OCI-M1 (cell line): ENCODE data around the gene POLR3K.

Experiments used
- DNase-seq: peaks from one replicate; lab custom pipeline; 2025; lab: John Stamatoyannopoulos, UW

The POLR3K gene

DNA sequence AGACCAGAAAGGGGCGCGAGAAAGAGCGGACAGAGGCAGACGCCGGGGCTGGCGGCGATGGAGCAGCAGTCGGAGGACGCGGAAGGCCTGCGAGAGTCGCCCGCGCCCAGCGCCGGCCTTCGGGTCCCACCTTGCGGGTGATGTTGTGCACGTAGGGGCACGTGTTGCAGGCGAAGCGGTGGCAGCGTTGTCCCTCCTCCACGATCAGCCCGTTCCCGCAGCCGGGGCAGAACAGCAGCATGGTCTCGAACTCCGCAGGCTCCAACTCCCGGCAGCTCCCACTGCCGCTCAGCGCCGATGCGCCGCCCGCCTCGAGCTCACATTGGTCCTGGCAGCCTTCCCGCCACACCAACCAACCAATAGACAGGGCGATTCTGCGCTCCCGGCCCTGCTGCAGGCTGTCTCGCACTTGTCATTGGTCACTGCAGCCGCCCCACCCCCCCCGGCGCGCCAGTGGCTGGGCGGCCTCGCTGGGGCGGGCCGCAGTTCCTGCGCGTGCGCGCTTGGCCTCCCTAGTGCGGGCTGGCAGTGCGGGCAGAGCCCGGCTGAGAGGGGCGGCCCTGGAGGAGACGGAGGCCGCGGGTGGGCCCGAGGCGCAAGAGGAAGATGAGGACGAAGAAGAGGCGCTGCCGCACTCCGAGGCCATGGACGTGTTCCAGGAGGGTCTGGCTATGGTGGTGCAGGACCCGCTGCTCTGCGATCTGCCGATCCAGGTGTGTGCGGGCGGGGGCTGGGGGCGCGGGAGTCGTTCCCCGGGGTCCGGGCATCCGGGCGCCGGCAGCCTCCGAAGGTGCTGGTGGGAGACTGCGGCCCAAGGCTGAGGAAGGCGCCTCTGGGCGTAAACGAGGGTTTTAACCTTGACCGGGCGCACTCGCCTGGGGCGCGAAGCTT lies at the start of gene POLR3K, which contains the start of gene SNRNP25:
Gene POLR3K, minus strand, starts transcription at position 263 of the 891 bp plus-strand sequence. Its CDS starts 22 bp downstream, at position 241.
Gene SNRNP25, plus strand, starts transcription at position 483 of the 891 bp plus-strand sequence. Its CDS starts 189 bp downstream, at position 672.
- peak; percentile 99 for DNase-seq

- DNase-seq: no peak
Measured at GRCh38 chr16:102060-102855, 48.9 kb upstream of the POLR3K start.

GRCh38 chr16:101586-101985 lies 48.2 kb upstream of the POLR3K start:
- no peak for DNase-seq

GRCh38 chr16:100989-101388 lies 47.6 kb upstream of the POLR3K start:
- DNase-seq: no peak

DNA sequence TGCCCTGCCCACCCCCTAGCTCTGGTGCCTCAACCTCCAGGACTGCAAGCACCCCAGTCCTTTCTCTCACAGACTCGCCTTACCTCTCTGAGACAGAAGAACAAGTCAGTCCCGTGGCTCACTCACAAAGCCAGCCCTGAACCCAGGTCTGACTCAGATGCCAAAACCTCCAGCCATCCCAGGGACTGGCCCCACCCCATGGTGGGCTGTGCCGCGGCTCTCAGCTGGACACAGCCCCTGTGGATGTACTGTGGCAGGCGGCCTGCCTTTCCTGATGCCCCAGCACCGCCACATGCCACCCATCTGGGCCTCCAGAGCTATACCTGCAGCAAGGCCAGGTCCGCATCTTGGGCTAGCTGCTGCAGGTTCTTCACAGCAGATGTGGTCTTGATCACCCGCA lies 44.4 kb upstream of the POLR3K start:
- DNase-seq: no peak

- peak; percentile 96 for DNase-seq
Measured at GRCh38 chr16:96935-97381, 43.5 kb upstream of the POLR3K start.

GRCh38 chr16:94918-95265 lies 41.5 kb upstream of the POLR3K start:
- DNase-seq: no peak

GRCh38 chr16:92431-93339 lies 39.3 kb upstream of the POLR3K start:
- DNase-seq: no peak

GRCh38 chr16:91484-91883 lies 38.1 kb upstream of the POLR3K start:
- no peak for DNase-seq

DNA sequence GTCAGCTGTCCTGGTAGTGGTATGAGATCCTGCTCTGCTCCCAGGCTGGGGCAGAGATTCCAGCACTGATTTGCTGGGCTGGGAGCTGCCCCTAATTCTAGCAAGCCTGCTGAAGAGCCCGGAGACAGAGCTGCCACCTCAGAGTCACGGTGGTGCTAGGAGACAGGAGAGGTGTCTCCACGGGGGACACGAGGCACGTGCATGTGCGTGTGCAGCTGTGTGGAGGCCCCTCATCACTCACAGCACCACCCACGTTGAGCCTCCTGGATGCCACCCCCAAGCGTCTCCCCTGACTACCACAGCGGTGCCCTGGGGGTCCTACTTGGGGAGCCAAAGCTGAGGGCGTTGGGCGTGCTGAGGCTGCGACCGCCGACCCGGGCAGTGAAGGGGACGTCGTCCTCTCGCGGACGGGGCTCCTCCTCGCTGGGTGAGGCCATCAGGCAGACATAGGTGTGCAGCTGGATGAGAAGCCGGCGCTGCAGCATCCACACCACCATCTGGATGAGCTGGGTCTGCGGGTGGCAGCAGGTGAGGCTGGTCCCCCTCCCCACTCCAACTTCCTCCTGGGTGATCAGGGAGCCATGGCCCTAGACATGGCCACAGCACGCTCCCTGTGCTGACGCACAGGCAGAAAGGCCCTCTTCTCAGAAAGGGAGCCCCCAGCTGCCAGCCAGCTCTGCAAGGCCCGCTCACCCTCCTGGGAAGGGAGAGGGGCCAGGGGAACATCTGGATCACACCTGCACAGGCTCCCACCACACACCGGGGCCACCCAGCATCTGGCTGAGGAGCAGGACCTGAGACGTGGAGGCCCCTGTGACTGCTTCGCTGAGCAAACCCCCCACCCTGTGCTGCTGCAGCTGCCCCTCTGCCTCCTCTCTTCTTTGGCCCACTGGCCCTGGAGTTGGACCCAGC lies 36.2 kb upstream of the POLR3K start:
- DNase-seq: no peak

GRCh38 chr16:88613-89012 lies 35.2 kb upstream of the POLR3K start:
- DNase-seq: no peak

DNA sequence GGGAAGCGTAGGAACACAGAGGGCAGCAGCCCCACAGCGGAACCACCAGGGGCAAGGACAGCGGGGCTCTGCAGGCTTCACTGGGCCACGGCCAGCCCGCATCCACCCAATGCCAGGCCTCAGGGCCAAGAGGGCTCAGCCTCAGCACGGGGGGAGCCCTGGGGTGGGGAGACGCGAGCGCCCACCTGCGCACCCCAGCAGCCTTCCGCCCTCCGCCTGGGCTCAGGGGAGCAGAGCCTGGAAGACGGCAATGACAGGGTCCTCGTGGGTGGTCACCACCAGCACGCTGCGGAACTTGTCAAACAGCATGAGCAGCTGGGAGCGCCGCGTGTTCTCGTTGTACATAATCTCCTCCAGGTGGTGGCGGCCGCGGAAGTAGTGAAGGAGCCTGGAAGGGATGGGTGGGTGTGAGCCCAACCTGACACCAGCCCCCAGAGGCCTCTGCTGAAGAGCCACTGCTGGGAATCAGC lies 33.1 kb upstream of the POLR3K start:
- no peak for DNase-seq

- DNase-seq: no peak
Measured at GRCh38 chr16:85865-86264, 32.5 kb upstream of the POLR3K start.

- DNase-seq: no peak
Measured at GRCh38 chr16:85407-85782, 32.0 kb upstream of the POLR3K start.

- no peak for DNase-seq
Measured at GRCh38 chr16:84718-85406, 31.5 kb upstream of the POLR3K start.

DNA sequence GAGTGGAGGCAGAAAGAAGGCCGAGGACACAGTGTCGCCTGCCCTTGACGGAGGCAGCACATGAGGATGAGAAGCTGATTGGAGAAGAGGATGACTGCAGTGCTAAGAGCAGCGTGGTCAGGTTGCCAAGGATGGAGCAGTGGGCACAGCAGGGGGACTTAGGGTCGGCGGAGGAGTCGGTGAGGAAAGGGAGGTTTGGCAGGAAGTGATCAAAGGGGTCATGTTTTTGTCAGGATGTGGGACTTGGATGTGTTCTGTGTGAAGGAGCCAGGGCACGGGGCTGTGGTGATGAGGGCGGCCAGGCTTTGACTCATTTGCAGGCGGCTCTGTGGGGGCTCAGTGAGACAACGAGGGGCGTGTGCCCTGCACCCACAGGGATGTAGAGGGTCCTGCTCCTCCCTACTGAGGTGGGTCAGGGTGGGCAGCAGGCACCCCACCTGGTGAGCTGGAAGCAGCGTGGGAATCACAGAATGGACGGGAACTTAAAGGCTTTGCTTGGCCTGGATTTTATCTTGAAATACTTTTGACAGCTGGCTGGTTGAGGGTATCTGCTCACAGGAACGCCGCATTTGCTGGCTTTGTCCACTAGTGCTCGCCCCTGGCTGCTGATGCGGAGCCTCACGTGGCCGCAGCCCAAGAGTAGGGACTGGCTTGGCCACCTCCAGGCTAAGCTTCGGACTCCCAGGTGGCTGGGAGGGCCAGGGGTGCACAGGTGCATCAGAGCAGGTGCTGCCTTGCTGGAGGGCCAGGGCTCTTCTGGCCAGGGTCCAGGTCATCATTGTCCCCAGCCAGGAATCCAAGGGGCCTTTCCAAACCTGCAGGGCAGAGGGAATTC lies 30.6 kb upstream of the POLR3K start:
- no peak for DNase-seq

DNA sequence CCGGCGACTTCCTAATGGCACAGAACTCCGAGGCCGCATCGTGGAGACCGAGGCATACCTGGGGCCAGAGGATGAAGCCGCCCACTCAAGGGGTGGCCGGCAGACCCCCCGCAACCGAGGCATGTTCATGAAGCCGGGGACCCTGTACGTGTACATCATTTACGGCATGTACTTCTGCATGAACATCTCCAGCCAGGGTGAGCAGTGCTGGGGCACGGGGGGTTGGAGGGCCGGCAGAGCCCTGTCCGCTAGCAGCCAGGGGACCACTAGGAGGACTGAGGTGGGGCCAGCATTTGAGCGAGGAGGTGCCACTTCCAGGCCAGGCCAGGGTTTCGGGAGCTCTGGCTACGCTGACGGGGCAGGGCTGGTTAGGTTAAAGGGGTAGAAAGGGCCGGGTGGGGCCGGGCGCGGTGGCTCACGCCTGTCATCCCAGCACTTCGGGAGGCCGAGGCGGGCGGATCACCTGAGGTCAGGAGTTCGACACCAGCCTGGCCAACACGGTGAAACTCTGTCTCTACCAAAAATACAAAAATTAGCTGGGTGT lies 29.7 kb upstream of the POLR3K start:
- no peak for DNase-seq

DNA sequence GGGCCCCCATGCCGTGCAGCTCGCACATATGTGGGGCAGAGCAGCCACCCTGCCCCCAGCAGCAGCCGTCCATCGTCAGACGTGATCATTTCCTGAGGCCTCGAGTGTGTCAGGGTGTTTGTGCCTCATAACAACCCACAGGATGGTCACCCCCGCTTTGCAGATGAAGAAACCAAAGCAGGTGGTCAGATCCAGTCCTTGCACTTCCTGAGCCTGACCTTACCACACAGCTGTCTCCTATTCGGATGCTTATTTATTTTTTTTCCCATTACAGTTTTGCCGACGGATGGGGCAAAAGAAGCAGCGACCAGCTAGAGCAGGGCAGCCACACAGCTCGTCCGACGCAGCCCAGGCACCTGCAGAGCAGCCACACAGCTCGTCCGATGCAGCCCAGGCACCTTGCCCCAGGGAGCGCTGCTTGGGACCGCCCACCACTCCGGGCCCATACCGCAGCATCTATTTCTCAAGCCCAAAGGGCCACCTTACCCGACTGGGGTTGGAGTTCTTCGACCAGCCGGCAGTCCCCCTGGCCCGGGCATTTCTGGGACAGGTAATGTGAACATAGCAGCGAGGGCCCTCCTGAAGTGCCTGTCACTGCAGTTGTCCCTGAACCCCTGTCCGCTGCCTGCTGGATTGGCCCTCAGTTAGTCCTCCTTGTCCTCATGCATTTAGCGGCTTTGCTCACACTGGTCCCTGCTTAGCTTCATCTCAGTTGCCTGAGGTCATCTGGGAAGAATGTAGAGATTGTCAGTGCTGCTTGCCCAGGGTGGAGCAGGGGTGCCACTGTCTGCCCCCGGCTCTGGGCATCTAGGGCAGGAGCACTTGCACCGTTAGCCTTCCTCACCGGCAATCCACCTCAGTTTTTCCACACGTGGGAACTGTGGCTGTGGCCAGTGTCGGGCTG lies 26.0 kb upstream of the POLR3K start:
- DNase-seq: no peak
